Thymus (tissue), 11 donors: ENCODE measurements around the gene TXLNG. TPM values are rescaled to one million over a fixed set of nuclear protein-coding genes. Genes with fewer than 3 reads are reported as not detected.

Experiments
- DNase-seq, 9 donors: peaks; one replicate each; pipeline ENCODE4 v3.0.0-alpha.2; 2013; ENCODE audit warnings: low spot score in 9 of 9, low read depth in 6 of 9, missing footprints in 1 of 9
- H3K27ac ChIP-seq, 2 donors: one replicate each; pipeline ENCODE4 v1.5.1; 2013; ENCODE audit warnings: control low read depth in 1 of 2, low read depth in 1 of 2, low read length in 1 of 2, mild to moderate bottlenecking in 1 of 2, moderate library complexity in 1 of 2
- H3K27me3 ChIP-seq, 2 donors: one replicate each; pipeline ENCODE4 v1.5.1; 2013; ENCODE audit warnings: low read length in 1 of 2; ENCODE audit not compliant: control insufficient read depth in 2 of 2, insufficient read depth in 1 of 2
- H3K36me3 ChIP-seq, 2 donors: one replicate each; pipeline ENCODE4 v1.5.1; 2013; ENCODE audit warnings: low read length in 1 of 2, mild to moderate bottlenecking in 1 of 2, moderate library complexity in 1 of 2; ENCODE audit not compliant: control insufficient read depth in 2 of 2, insufficient read depth in 2 of 2
- H3K4me1 ChIP-seq, 2 donors: one replicate each; pipeline ENCODE4 v1.5.1; 2013; ENCODE audit warnings: low read length in 2 of 2; ENCODE audit not compliant: control insufficient read depth in 2 of 2, insufficient read depth in 2 of 2
- H3K4me3 ChIP-seq, 2 donors: one replicate each; pipeline ENCODE4 v1.5.1; 2013; ENCODE audit warnings: low read length in 2 of 2, control low read depth in 1 of 2, mild to moderate bottlenecking in 1 of 2
- H3K9me3 ChIP-seq, 2 donors: one replicate each; pipeline ENCODE4 v1.5.1; 2013; ENCODE audit warnings: low read length in 1 of 2, mild to moderate bottlenecking in 1 of 2; ENCODE audit not compliant: control insufficient read depth in 2 of 2, insufficient read depth in 1 of 2
- WGBS: extraction: QIAGEN DNeasy Blood & Tissue Kit; methylation state at CpG from one replicate; pipeline ENCODE4 v1.1.7; 2013; 5-methylcytosine and 5-hydroxymethylcytosine counted together
- polyA plus RNA-seq: library from polyadenylated mRNA; stranded (reverse); fragments of 200-250 nt; gene quantifications from one replicate; pipeline ENCODE4 v1.2.3, GENCODE V29; 2013
- total RNA-seq: library from RNA; stranded (reverse); fragments of 120-200 nt; gene quantifications from one replicate; pipeline ENCODE4 v1.2.4, GENCODE V29; 2013
- donor health status: healthy.

Gene TXLNG
- total and polyA plus RNA-seq, 2 donors, result 10.7 to 12.6 TPM

DNA sequence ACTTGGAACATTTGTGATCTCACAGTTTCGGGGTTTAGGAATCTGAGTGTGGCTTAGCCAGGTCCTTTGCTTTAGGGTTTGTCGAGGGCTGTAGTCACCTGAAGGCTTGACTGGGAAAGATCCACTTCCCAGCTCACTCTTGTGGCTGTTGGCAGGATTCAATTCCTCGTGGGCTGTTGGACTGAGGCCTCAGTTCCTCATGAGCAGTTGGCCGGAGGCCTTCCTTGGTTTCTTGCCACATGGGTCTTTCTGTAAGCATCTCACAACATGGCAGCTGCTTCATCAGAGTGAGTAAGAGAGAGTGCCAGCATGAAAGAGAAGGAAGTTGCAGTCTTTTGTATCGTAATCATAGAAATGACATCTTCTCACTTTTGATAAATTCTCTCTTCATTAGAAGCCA lies 11.1 kb downstream of the TXLNG start:
- 93% methylated on average over 5 of the region's 5 CpGs for WGBS
- Histone ChIP-seq H3K4me3 (no peak overlapping the region), H3K4me1 (no peaks in the 10 kb centered on the region), H3K27ac (no peak overlapping the region), H3K36me3 (peaks cover 0 to 13% of the 10 kb centered on the region in 2 donors), H3K9me3 (no peaks in the 10 kb centered on the region), H3K27me3 (no peaks in the 10 kb centered on the region)
- DNase-seq, result no peak

DNA sequence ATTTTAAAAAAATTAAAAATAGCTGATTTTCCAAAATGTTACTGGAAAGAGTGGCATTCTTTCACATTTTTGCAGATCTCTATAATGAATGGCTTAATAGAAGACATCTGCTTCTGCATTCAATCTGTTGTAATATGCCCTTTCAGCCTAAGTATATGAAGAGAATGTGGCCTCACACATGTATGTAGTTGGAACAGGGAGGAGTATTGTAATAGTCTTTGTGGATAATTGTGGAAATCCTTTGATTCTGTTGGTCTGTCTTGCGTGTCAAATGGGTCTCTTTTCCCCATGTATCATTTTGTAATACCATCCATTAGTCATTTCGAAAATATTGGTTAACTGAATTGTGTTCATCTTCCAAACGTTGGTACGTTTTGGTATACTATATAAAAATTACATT lies 11.6 kb downstream of the TXLNG start:
- Histone ChIP-seq H3K9me3 (no peaks in the 10 kb centered on the region), H3K4me3 (no peak overlapping the region), H3K4me1 (no peaks in the 10 kb centered on the region), H3K36me3 (peaks cover 0 to 13% of the 10 kb centered on the region in 2 donors), H3K27me3 (no peaks in the 10 kb centered on the region), H3K27ac (no peak overlapping the region)
- 97% methylated on average over 4 of the region's 4 CpGs for WGBS
- DNase-seq, result no peak

DNA sequence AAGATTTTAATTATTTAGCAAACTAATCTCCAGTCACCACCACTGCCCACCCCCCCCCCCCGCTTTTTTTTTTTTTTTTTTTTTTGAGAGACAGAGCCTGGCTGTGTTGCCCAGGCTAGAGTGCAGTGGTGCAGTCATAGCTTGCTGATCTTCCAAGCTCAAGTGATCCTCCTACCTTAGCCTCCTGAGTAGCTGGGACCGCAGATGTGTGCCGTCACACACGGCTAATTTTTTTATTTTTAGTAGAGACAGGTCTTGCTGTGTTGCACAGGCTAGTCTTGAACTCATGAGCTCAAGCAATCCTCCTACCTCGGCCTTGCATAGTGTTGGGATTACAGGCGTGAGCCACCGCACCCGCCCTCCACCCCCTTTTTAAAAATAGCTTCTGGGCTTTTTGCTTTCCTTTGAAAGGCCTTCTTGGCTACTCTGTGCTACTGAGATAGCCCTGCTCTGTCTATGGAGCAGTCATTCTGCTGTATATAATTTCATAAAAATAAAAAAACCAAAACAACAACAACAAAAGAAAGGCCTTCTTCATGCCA lies 18.7 kb downstream of the TXLNG start:
- DNase-seq, result no peak
- H3K9me3 ChIP-seq, result no peaks in the 10 kb centered on the region
- no peaks in the 10 kb centered on the region for H3K36me3 ChIP-seq
- no peak overlapping the region for H3K27ac ChIP-seq
- WGBS, result 91% methylated on average over 8 of the region's 8 CpGs
- no peaks in the 10 kb centered on the region for H3K27me3 ChIP-seq
- no peaks in the 10 kb centered on the region for H3K4me1 ChIP-seq
- no peak overlapping the region for H3K4me3 ChIP-seq

DNA sequence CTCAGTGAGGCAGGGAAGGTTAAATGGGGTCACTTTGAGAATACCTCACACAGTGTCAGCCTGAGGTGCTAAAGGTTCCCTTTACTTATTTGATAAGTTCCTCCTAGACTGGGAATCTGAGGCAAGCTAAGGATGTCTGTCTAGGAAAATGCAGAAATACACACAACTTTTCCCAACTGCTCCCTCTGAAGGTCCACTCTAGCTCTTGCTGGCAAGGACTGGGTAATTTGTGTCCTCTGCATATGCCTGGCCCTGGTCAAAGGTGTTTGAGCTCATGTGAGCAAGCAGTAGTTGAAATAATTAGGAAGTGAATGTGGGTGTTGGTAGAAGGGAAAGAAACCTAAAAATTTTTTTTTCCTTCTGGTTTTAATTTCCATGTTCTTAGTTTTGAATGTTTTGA lies 21.3 kb downstream of the TXLNG start:
- H3K27ac ChIP-seq, result no peak overlapping the region
- H3K4me3 ChIP-seq, result no peak overlapping the region

DNA sequence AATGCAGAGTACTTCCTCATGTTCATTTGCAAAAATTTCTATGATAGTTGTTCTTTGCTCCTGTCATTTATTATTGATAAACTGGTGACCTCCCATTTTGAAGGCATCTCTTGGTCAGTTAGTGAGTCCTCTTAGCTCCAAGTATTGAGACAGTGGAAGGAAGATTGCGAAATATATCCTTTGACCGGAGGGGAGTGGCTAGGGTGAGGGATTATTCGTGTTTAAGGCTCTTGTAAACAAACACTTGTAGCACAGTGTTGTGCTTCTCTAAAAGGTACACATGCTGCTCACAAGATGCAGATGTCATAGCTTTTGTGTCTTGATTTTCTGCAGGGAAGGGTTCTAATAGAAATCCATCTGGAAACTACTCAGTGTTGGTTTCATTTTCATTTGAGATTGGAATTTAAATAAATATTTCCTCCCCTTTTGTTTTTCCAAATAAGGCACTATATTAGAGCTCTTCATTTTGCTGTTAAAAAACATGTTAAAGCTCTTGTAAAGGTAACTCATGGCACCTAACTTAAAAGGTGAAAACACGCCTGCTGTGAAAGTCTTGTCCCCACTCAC lies 21.8 kb downstream of the TXLNG start:
- Histone ChIP-seq H3K36me3 (no peaks in the 10 kb centered on the region), H3K4me1 (no peaks in the 10 kb centered on the region), H3K27me3 (no peaks in the 10 kb centered on the region), H3K4me3 (no peak overlapping the region), H3K27ac (no peak overlapping the region), H3K9me3 (no peaks in the 10 kb centered on the region)
- 77% methylated on average over 4 of the region's 4 CpGs for WGBS
- DNase-seq, result no peak

More for the DNA sequence above, 21.3 kb downstream of the TXLNG start:
- no peak for DNase-seq
- H3K27me3 ChIP-seq, result no peaks in the 10 kb centered on the region
- no peaks in the 10 kb centered on the region for H3K4me1 ChIP-seq
- no peaks in the 10 kb centered on the region for H3K9me3 ChIP-seq
- H3K36me3 ChIP-seq, result no peaks in the 10 kb centered on the region

DNA sequence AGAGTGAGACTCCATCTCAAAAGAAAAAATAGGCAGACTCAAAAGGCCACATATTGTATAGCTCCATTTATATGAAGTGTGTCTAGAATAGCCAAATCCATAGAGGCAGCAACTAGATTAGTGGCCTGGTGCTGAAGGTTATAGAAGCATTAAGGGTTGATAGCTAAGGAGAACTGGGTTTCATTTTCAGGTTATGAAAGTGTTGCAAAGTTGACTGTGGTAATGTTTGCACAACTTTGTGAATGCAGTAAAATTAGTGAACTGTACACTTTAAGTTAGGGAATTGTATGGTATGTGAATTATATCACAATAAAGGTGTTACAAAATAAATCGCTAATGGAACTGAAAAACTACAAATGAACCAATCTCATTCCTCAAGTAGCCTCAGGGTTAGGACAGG lies 28.3 kb downstream of the TXLNG start:
- Histone ChIP-seq H3K9me3 (no peaks in the 10 kb centered on the region), H3K27me3 (no peaks in the 10 kb centered on the region), H3K27ac (no peak overlapping the region), H3K36me3 (peaks cover 0 to 5% of the 10 kb centered on the region in 2 donors), H3K4me1 (no peaks in the 10 kb centered on the region), H3K4me3 (no peak overlapping the region)
- WGBS, result 98% methylated on average over 1 of the region's 1 CpG
- DNase-seq, result no peak

DNA sequence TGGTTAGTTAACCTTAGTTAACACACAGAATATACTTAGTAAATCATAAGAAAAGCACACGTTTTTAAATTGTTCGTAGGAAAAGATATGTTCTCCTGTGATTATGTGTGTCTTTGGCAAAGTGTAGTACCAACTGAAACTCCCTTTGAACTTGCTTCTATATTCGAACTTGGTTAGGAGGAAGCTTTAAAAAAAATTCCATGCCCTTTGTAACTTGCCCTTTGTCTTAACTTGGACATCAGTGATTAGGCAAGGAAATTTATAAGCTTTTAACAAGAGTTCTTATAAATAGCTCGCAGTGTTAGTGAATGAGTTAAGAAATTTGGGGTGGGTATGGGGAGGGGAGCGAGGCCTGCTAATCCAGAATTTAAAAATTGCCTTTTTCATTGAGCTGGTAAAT lies 33.4 kb downstream of the TXLNG start:
- Histone ChIP-seq H3K9me3 (no peaks in the 10 kb centered on the region), H3K36me3 (peaks cover 5 to 11% of the 10 kb centered on the region in 2 donors), H3K4me1 (no peaks in the 10 kb centered on the region), H3K27ac (no peak overlapping the region), H3K4me3 (no peak overlapping the region), H3K27me3 (no peaks in the 10 kb centered on the region)
- 95% methylated on average over 5 of the region's 5 CpGs for WGBS
- no peak for DNase-seq

DNA sequence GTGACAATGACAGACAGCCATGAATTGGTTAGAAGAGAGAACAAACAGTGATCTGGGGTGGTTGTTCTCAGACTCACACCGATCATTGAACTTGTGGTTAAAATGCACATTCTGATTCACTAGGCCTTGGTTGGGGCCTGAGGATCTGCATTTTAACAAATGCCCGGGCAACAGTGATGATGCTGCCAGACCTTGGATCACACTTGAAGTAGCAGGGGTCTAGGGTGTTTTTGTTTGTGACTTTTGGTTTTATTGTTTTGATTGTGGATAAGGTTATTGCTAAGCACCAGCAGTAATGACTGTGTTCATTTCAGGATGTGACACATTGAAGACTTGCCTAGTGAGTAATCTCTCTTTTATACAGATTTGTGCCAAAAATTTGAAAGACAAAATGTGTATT lies 36.5 kb downstream of the TXLNG start:
- no peak for DNase-seq
- H3K9me3 ChIP-seq, result no peaks in the 10 kb centered on the region
- no peak overlapping the region for H3K27ac ChIP-seq
- H3K36me3 ChIP-seq, result peaks cover 5 to 11% of the 10 kb centered on the region in 2 donors
- 97% methylated on average over 2 of the region's 2 CpGs for WGBS
- no peak overlapping the region for H3K4me3 ChIP-seq
- no peaks in the 10 kb centered on the region for H3K27me3 ChIP-seq
- no peaks in the 10 kb centered on the region for H3K4me1 ChIP-seq

DNA sequence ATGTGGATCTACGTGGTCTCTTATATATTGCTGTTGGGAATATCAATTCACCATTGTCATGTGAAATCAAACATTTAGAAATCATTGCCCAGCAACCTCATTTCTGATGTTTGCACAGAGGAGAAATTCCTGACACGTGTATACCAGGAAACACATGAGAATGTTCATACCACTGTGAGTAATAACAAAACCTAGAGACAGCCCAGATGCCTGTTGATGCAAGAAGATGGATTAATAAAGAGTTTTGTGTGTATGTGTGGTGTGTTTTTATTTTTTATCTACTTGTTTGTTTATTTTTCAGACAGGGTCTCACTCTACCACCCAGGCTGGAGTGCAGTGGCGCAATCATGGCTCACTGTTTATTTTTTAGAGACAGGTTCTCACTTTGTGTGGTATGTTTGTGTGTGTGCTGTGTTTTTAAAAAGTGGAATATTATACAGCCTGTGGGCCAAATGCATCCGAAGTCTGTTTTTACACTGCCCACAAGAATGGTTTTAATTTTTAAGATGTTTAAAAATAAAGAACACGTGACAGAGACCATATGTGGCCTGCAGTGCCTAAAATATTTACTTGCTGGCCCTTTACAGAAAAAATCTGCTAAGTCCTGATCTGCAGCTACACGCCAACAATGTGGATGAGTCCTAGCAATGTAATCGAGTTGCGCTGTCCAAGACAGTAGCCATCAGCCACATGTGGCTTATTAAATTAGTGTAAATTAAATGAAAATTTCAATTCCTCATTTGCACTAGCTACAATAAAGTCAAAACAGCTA lies 39.2 kb downstream of the TXLNG start:
- WGBS, result 98% methylated on average over 8 of the region's 8 CpGs
- DNase-seq, result no peak
- H3K27me3 ChIP-seq, result no peaks in the 10 kb centered on the region
- no peak overlapping the region for H3K27ac ChIP-seq
- no peaks in the 10 kb centered on the region for H3K9me3 ChIP-seq
- H3K36me3 ChIP-seq, result peaks cover 9 to 15% of the 10 kb centered on the region in 2 donors
- no peak overlapping the region for H3K4me3 ChIP-seq
- no peaks in the 10 kb centered on the region for H3K4me1 ChIP-seq
